HEK293 (cell line): ENCODE data around the gene DRC7.
"Not testable (repeated sequence)": the region's sequence is repeated elsewhere in the genome, so short reads cannot be mapped to it uniquely, and the experiment has no call there.

ENCODE experiments used
- CTCF ChIA-PET: fragments of 350-600 bp; formaldehyde crosslinking; extraction: SDS; loops from one replicate; lab custom pipeline; 2021; ENCODE audit warnings: antibody characterized with exemption; lab: Yijun Ruan, JAX
- POLR2A ChIA-PET: fragments of 300-600 bp; formaldehyde crosslinking; extraction: SDS; loops from one replicate; lab custom pipeline; 2020; ENCODE audit warnings: antibody characterized with exemption, inconsistent platforms; lab: Yijun Ruan, JAX
- H3K27ac ChIP-seq: fragments of 200-500 bp; sonication (Bioruptor generic); 2 replicates; pipeline ENCODE4 v1.5.1; 2014; ENCODE audit warnings: low read depth, low read length, control low read depth, inconsistent platforms; ENCODE audit errors: extremely low read depth
- H3K36me3 ChIP-seq, 2 experiments: fragments of 200-500 bp in 1 of 2; sonication (Bioruptor generic) in 1 of 2; 1 replicate in 1 of 2; 2 replicates in 1 of 2; pipeline ENCODE4 v1.5.1; 2014 to 2017; ENCODE audit warnings: inconsistent platforms in 2 of 2, low read length in 2 of 2; ENCODE audit not compliant: control insufficient read depth in 2 of 2, insufficient read depth in 1 of 2
- H3K4me1 ChIP-seq: fragments of 200-500 bp; sonication (Bioruptor generic); 2 replicates; pipeline ENCODE4 v1.5.1; 2014; ENCODE audit warnings: mild to moderate bottlenecking, low read length, inconsistent platforms; ENCODE audit not compliant: control insufficient read depth, insufficient read depth
- H3K4me3 ChIP-seq: 2 replicates; pipeline ENCODE4 v1.5.1; 2011; ENCODE audit warnings: low read depth, mild to moderate bottlenecking, control low read depth, low read length, moderate library complexity
- H3K9me3 ChIP-seq: fragments of 200-500 bp; sonication (Bioruptor generic); 2 replicates; pipeline ENCODE4 v1.5.1; 2014; ENCODE audit warnings: low read depth, low read length, inconsistent platforms; ENCODE audit not compliant: control insufficient read depth, insufficient read depth
- PRDM10 ChIP-seq: fragments of 450-650 bp; formaldehyde crosslinking; IDR thresholded peaks from 2 replicates; pipeline ENCODE4 v1.5.1; 2016; ENCODE audit warnings: missing biosample characterization, missing genetic modification characterization
- ZFP3 ChIP-seq: fragments of 450-650 bp; formaldehyde crosslinking; IDR thresholded peaks from 2 replicates; pipeline ENCODE4 v1.5.1; 2016; ENCODE audit warnings: low read depth, missing biosample characterization, missing genetic modification characterization
- ZNF19 ChIP-seq: fragments of 450-650 bp; formaldehyde crosslinking; IDR thresholded peaks from 2 replicates; pipeline ENCODE4; 2016; ENCODE audit warnings: missing biosample characterization, missing genetic modification characterization, low read depth
- ZNF266 ChIP-seq: fragments of 450-650 bp; formaldehyde crosslinking; IDR thresholded peaks from 2 replicates; pipeline ENCODE4 v1.5.1; 2016; ENCODE audit warnings: missing biosample characterization, missing genetic modification characterization, low read depth
- ZNF366 ChIP-seq: fragments of 450-650 bp; formaldehyde crosslinking; conservative IDR thresholded peaks from 2 replicates; pipeline ENCODE4 v1.5.1; 2016; ENCODE audit warnings: missing biosample characterization, missing genetic modification characterization
- ZNF394 ChIP-seq: fragments of 450-650 bp; formaldehyde crosslinking; IDR thresholded peaks from 2 replicates; pipeline ENCODE4 v1.5.1; 2016; ENCODE audit warnings: missing biosample characterization, missing genetic modification characterization, mild to moderate bottlenecking, moderate library complexity, borderline replicate concordance
- ZNF785 ChIP-seq: fragments of 450-650 bp; formaldehyde crosslinking; IDR thresholded peaks from 2 replicates; pipeline ENCODE4 v1.5.1; 2016; ENCODE audit warnings: missing biosample characterization, missing genetic modification characterization
- ZNF830 ChIP-seq: fragments of 450-650 bp; IDR thresholded peaks from 2 replicates; pipeline ENCODE4 v1.5.0; 2018; ENCODE audit warnings: missing biosample characterization, missing genetic modification characterization, low read depth, mild to moderate bottlenecking, moderate library complexity
- TF ChIP-seq, protein P1 (sequence below): fragments of 450-650 bp; formaldehyde crosslinking; IDR thresholded peaks from 2 replicates; pipeline ENCODE4 v1.5.1; 2016; ENCODE audit warnings: missing biosample characterization, missing genetic modification characterization
- TF ChIP-seq, protein P2 (sequence below): fragments of 450-650 bp; formaldehyde crosslinking; IDR thresholded peaks from 2 replicates; pipeline ENCODE4 v1.5.1; 2017; ENCODE audit warnings: missing biosample characterization, mild to moderate bottlenecking, missing genetic modification characterization, moderate library complexity
- TF ChIP-seq, protein P3 (sequence below): fragments of 450-650 bp; formaldehyde crosslinking; IDR thresholded peaks from 2 replicates; pipeline ENCODE4 v1.5.1; 2016; ENCODE audit warnings: missing biosample characterization, missing genetic modification characterization

DRC7 gene

GRCh38 chr16:57775661-57776469 is 81.3 kb downstream of the DRC7 start:
- H3K4me3 ChIP-seq, result no peak overlapping the region
- TF ChIP-seq, protein P1, sequence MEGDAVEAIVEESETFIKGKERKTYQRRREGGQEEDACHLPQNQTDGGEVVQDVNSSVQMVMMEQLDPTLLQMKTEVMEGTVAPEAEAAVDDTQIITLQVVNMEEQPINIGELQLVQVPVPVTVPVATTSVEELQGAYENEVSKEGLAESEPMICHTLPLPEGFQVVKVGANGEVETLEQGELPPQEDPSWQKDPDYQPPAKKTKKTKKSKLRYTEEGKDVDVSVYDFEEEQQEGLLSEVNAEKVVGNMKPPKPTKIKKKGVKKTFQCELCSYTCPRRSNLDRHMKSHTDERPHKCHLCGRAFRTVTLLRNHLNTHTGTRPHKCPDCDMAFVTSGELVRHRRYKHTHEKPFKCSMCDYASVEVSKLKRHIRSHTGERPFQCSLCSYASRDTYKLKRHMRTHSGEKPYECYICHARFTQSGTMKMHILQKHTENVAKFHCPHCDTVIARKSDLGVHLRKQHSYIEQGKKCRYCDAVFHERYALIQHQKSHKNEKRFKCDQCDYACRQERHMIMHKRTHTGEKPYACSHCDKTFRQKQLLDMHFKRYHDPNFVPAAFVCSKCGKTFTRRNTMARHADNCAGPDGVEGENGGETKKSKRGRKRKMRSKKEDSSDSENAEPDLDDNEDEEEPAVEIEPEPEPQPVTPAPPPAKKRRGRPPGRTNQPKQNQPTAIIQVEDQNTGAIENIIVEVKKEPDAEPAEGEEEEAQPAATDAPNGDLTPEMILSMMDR (tag by site-specific recombination), result peak; percentile 93
- no peak for TF ChIP-seq ZNF366 (tag by site-specific recombination)
- TF ChIP-seq, protein P2, sequence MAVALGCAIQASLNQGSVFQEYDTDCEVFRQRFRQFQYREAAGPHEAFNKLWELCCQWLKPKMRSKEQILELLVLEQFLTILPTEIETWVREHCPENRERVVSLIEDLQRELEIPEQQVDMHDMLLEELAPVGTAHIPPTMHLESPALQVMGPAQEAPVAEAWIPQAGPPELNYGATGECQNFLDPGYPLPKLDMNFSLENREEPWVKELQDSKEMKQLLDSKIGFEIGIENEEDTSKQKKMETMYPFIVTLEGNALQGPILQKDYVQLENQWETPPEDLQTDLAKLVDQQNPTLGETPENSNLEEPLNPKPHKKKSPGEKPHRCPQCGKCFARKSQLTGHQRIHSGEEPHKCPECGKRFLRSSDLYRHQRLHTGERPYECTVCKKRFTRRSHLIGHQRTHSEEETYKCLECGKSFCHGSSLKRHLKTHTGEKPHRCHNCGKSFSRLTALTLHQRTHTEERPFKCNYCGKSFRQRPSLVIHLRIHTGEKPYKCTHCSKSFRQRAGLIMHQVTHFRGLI (tag by site-specific recombination), result peak; percentile 17; the same call in 1 of the 2 replicates
- no peaks in the 10 kb centered on the region for H3K9me3 ChIP-seq
- no peak overlapping the region for H3K27ac ChIP-seq
- no peaks in the 10 kb centered on the region for H3K4me1 ChIP-seq
- no peaks in the 10 kb centered on the region for H3K36me3 ChIP-seq
- ChIA-PET CTCF (interaction anchor here (0.6 to 1.2 kb wide), 3 partner anchors 15 to 124 kb away, joined by 3 to 5 read pairs (median 4); no protein-coding TSS in a partner anchor), POLR2A (no interaction called here)

GRCh38 chr16:57778658-57779057 is 84.1 kb downstream of the DRC7 start:
- no peak overlapping the region for H3K4me3 ChIP-seq
- H3K9me3 ChIP-seq, result no peaks in the 10 kb centered on the region
- CTCF ChIA-PET, result interaction anchor here (0.6 kb wide), 1 partner anchor 86 kb away, joined by 3 read pairs; no protein-coding TSS in a partner anchor
- no peaks in the 10 kb centered on the region for H3K4me1 ChIP-seq
- TF ChIP-seq ZNF394 (tag by site-specific recombination) (0 out of 2 replicates have a peak, but pooled peaks have one; percentile 30), PRDM10 (tag by site-specific recombination) (no peak)
- no peaks in the 10 kb centered on the region for H3K36me3 ChIP-seq
- H3K27ac ChIP-seq, result no peak overlapping the region
- POLR2A ChIA-PET, result no interaction called here

GRCh38 chr16:57779836-57780235 is 85.2 kb downstream of the DRC7 start:
- CTCF ChIA-PET, H3K4me1 ChIP-seq, H3K36me3 ChIP-seq, H3K4me3 ChIP-seq, H3K27ac ChIP-seq, H3K9me3 ChIP-seq, POLR2A ChIA-PET: not testable (repeated sequence)

DNA sequence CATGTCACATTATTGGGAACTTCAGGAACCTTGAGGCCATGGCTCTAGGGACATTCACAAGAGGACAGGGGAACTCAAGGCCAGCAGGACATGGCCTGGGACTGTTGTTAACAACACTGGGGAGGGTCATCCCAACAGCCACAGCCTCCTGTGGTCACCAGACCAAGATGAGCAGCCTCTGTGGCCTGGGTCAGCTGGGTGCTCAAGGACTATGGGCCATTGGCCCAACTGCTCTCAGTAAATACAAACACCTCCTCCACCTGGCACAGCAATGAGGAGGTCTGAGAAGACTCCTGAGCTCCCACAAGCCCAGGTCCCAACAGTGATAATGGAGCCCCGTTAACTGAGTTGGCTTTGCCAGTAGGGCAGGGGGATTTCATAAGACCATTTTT is 86.7 kb downstream of the DRC7 start:
- no peaks in the 10 kb centered on the region for H3K9me3 ChIP-seq
- POLR2A ChIA-PET, result no interaction called here
- H3K27ac ChIP-seq, result no peak overlapping the region
- H3K36me3 ChIP-seq, result no peaks in the 10 kb centered on the region
- CTCF ChIA-PET, result interaction anchor here (2.9 kb wide), 1 partner anchor 13 kb away, joined by 7 read pairs; no protein-coding TSS in a partner anchor
- H3K4me1 ChIP-seq, result no peaks in the 10 kb centered on the region
- no peak overlapping the region for H3K4me3 ChIP-seq
- TF ChIP-seq ZNF785 (tag by site-specific recombination) (no peak), ZNF19 (tag by site-specific recombination) (no peak), ZNF266 (tag by site-specific recombination) (no peak), ZNF830 (no peak), ZFP3 (tag by site-specific recombination) (no peak)
- TF ChIP-seq, protein P3, sequence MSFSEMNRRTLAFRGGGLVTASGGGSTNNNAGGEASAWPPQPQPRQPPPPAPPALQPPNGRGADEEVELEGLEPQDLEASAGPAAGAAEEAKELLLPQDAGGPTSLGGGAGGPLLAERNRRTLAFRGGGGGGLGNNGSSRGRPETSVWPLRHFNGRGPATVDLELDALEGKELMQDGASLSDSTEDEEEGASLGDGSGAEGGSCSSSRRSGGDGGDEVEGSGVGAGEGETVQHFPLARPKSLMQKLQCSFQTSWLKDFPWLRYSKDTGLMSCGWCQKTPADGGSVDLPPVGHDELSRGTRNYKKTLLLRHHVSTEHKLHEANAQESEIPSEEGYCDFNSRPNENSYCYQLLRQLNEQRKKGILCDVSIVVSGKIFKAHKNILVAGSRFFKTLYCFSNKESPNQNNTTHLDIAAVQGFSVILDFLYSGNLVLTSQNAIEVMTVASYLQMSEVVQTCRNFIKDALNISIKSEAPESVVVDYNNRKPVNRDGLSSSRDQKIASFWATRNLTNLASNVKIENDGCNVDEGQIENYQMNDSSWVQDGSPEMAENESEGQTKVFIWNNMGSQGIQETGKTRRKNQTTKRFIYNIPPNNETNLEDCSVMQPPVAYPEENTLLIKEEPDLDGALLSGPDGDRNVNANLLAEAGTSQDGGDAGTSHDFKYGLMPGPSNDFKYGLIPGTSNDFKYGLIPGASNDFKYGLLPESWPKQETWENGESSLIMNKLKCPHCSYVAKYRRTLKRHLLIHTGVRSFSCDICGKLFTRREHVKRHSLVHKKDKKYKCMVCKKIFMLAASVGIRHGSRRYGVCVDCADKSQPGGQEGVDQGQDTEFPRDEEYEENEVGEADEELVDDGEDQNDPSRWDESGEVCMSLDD (tag by site-specific recombination), result no peak
